Psoas muscle (tissue), 8 donors: ENCODE results near the gene SLC25A28. TPM values are rescaled to one million over a fixed set of nuclear protein-coding genes. Genes with fewer than 3 reads are reported as not detected.

ENCODE experiments used
- ATAC-seq, 4 donors: fragments of 200-7000 bp; cut with Tn5 transposase; one replicate each; pipeline ENCODE4 v1.9.1; 2020; ENCODE audit warnings: moderate library complexity in 3 of 4, mild to moderate bottlenecking in 2 of 4
- DNase-seq, 2 donors: peaks; one replicate each; pipeline ENCODE4 v3.0.0-alpha.2; 2020
- H3K27ac ChIP-seq: fragments of 200-600 bp; one replicate; pipeline ENCODE4 v1.8.0; 2022
- H3K27me3 ChIP-seq, 3 donors: fragments of 200-600 bp in 1 of 3; one replicate each; pipeline versions ENCODE4 v1.6.1 to v1.8.0; 2013 to 2022; ENCODE audit warnings: low read length in 2 of 3, mild to moderate bottlenecking in 2 of 3, moderate library complexity in 1 of 3; ENCODE audit not compliant: insufficient read depth in 3 of 3
- H3K36me3 ChIP-seq, 2 donors: fragments of 200-600 bp in 1 of 2; one replicate each; pipeline versions ENCODE4 v1.6.1 to v1.8.0; 2013 to 2022; ENCODE audit warnings: low read depth in 1 of 2, mild to moderate bottlenecking in 1 of 2, moderate library complexity in 1 of 2; ENCODE audit not compliant: insufficient read depth in 1 of 2
- H3K4me1 ChIP-seq: fragments of 200-600 bp; one replicate; pipeline ENCODE4 v1.8.0; 2022
- H3K4me3 ChIP-seq: fragments of 200-600 bp; one replicate; pipeline ENCODE4 v1.8.0; 2022; ENCODE audit warnings: mild to moderate bottlenecking
- H3K9me3 ChIP-seq: fragments of 200-600 bp; one replicate; pipeline ENCODE4 v1.8.0; 2022
- WGBS, 3 donors: extraction: QIAGEN DNeasy Blood & Tissue Kit; methylation state at CpG; one replicate each; pipeline versions ENCODE4 v1.1.6 to v1.1.7; 2013; 5-methylcytosine and 5-hydroxymethylcytosine counted together
- intact Hi-C, 2 donors: fragments of 100-400 bp; cut with DNase I; formaldehyde crosslinking; loops; one replicate each; pipeline versions ENCODE4 v1.11.0 to v1.14.2; 2022
- polyA plus RNA-seq, 3 donors: library from polyadenylated mRNA; stranded (reverse); fragments of 200-250 nt; gene quantifications; one replicate each; pipeline ENCODE4 v1.2.3, GENCODE V29; 2013
- total RNA-seq, 4 donors: library from RNA; stranded (reverse); fragmentation: NEBNext Ultra II Directional in 2 of 4; extraction: Animal tissue kit (Norgen Biotek cat#: 25700) in 2 of 4; gene quantifications; one replicate each; pipeline versions ENCODE4 v1.2.1 to v1.2.4, GENCODE V29; 2021 to 2023
- TF ChIP-seq, protein P1 (sequence below): fragments of 200-600 bp; IDR thresholded peaks from one replicate; pipeline ENCODE4 v1.8.0; 2022; ENCODE audit warnings: antibody characterized with exemption
- donor health status: healthy with polysubstance abuse.
- donor health status: DM: no; HTN: no; CAD: no; lungs with moderate emphysema.
- donor health status: Bipolar disorder and iron deficiency.
- donor health status: healthy.
- donor health status: DM: yes; HTN: yes; CAD: no.
- donor health status: DM: no; HTN: no; CAD: no.
- donor health status: DM: no; HTN: no; CAD: no.
- donor health status: DM: yes; HTN: yes; CAD: no.

The SLC25A28 gene
- total and polyA plus RNA-seq, 7 donors: 30.6 to 69.8 (median 61.6) TPM

DNA sequence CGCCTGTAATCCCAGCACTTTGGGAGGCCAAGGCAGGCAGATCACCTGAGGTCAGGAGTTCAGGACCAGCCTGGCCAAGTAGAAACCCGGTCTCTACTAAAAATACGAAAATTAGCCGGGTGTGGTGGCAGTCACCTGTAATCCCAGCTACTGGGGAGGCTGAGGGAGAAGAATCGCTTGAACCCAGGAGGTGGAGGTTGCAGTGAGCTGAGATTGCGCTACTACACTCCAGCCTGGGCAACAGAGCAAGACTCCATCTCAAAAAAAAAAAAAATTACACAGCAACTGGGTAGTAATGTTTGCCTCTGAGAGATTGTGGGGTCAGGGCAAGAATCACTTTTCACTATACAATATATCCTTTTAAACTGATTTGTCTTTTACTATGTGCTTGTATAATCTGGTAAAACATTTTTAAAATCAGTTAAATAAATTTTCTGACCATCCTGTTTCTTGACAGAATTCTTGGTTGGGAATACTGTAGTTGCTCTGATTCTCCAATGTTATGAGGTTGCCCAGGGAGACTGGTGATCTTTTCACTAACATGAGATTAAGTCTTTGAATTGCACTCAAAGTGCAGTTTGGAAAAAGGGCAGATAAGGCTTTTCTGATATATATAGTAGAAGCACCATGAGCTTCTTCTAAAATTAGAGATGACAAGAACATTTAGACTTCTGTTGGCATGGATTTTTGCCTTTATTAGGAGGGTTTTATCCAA lies 40.6 kb upstream of the SLC25A28 start:
- Histone ChIP-seq H3K27ac (no peak overlapping the region), H3K9me3 (no peaks in the 10 kb centered on the region)
- 94 to 97% (median 95%) methylated on average over 6 of the region's 6 CpGs for WGBS, 3 donors

DNA sequence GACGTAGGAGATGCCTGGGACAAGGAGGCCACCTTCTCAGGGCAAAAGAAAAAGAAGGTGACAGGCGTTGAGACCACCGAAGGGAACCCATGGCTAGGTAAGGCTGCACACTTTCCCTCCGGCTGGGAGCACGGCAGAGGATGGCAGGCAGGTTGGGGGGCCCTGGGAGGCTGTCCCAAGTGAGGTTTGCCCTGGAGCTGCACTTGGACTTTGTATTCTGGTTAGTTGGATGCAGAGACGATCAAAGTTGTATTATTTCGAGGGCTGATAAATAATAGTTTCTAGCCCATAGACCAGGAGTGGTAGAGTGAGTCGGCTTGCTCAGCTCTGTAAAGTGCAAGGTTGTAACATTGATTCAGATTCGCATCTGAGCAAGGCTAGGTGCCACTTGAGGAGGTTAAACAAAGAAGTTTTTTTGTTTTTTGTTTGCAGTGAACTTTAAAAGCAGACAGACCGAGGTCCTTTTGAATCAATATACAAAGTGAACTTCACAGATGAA lies 39.7 kb upstream of the SLC25A28 start:
- no peaks in the 10 kb centered on the region for H3K9me3 ChIP-seq
- intact Hi-C loops: loop anchor here (5.0 kb wide), 1 partner anchor 38 kb away; the partner anchor contains the start of gene SLC25A28 (in 2 of the 2)
- no peaks in the 10 kb centered on the region for H3K27me3 ChIP-seq
- peaks cover 4% of the 10 kb centered on the region for H3K4me1 ChIP-seq
- ATAC-seq: no peak
- 17 to 24% (median 19%) methylated on average over 10 of the region's 10 CpGs for WGBS, 3 donors
- peak overlapping the region; percentile 95 for H3K4me3 ChIP-seq
- TF ChIP-seq, protein P1, sequence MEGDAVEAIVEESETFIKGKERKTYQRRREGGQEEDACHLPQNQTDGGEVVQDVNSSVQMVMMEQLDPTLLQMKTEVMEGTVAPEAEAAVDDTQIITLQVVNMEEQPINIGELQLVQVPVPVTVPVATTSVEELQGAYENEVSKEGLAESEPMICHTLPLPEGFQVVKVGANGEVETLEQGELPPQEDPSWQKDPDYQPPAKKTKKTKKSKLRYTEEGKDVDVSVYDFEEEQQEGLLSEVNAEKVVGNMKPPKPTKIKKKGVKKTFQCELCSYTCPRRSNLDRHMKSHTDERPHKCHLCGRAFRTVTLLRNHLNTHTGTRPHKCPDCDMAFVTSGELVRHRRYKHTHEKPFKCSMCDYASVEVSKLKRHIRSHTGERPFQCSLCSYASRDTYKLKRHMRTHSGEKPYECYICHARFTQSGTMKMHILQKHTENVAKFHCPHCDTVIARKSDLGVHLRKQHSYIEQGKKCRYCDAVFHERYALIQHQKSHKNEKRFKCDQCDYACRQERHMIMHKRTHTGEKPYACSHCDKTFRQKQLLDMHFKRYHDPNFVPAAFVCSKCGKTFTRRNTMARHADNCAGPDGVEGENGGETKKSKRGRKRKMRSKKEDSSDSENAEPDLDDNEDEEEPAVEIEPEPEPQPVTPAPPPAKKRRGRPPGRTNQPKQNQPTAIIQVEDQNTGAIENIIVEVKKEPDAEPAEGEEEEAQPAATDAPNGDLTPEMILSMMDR: no peak
- H3K27ac ChIP-seq: no peak overlapping the region
- DNase-seq: no peak
- peaks cover 3 to 7% of the 10 kb centered on the region in 2 donors for H3K36me3 ChIP-seq

More for the DNA sequence above, 40.6 kb upstream of the SLC25A28 start:
- TF ChIP-seq, protein P1: no peak
- ATAC-seq (no peak), DNase-seq (no peak)
- Histone ChIP-seq H3K36me3 (peaks cover 3 to 7% of the 10 kb centered on the region in 2 donors), H3K4me3 (no peak overlapping the region), H3K4me1 (peaks cover 4% of the 10 kb centered on the region), H3K27me3 (no peaks in the 10 kb centered on the region)
- intact Hi-C loops: no loop called here

DNA sequence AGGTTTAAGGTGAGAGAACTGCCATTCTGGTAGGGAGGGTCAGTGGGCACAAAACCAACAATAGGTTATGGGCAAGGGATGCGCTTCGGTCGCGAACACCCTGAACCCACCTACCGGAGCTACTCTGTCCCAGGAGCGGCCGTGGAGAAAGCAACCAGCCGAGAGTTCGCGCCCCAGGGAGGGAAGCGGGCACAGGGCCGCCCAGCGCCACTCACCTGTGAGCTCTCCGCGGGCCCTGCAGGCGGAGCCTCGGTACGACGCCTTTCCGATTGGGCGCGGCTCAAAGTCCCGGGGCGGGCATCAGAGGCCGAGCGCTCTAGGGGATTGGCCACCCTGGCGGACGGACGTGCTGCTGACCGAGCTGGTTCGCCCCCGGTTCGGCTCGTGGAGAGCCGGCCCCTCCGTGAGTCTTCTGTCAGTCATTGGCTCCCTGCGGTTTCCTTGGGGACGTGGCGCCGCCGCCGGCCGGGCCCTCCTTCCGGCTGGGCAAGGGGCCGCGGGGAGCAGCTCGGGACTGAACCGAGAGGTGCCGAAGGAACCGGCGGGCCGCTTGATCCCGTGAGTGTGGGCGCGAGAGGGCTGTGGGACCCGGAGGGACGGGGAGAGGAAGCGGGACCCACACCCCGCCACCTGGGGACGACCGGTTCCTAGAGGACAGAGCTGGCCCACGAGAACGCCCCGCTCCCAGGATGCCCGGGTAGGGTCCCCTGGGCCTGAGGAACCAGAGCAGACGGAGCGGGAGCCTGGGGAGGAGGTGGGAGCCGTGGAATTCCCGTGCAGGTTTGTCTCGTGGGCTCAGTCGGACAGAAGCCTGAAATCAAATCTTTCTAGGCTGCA lies 39.0 kb upstream of the SLC25A28 start, which contains the start of gene ENTPD7:
Gene ENTPD7, plus strand, starts transcription at position 479 of the 837 bp plus-strand sequence. CDS start 448 bp downstream, outside the sequence.
- DNase-seq (peak; percentile 95 to 97), ATAC-seq (peak; percentile 100)
- intact Hi-C loops: loop anchor here (5.0 kb wide), 1 partner anchor 37 kb away; the partner anchor contains the start of gene SLC25A28 (in 2 of the 2)
- peaks cover 4% of the 10 kb centered on the region for H3K4me1 ChIP-seq
- H3K27ac ChIP-seq: peak within 1 kb of the TSS; percentile 47
- TF ChIP-seq, protein P1: peak; percentile 41
- H3K36me3 ChIP-seq: peaks cover 3 to 7% of the 10 kb centered on the region in 2 donors
- no peaks in the 10 kb centered on the region for H3K27me3 ChIP-seq
- H3K4me3 ChIP-seq: peak within 1 kb of the TSS; percentile 95
- no peaks in the 10 kb centered on the region for H3K9me3 ChIP-seq
- 0% methylated on average over 59 to 71 of the region's 71 CpGs for WGBS, 3 donors

DNA sequence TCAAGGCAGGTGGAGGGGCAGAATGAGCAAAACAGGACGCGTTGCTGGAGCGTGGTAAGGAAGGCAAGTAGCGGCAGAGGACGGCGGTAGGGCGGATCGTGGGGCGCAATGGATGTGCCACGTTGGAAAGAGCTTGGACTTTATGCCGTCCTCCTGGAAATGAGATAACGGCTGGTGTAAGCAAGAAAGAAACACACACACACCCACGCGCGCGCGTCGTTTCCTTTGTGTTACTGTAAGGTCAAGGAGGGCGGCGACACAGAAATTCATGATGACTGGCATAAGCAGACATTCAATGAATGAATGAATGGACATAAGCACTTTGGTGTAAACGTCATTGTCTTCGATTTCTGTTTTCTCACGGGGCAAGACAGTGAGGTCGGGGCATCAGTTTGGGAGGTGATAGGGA lies 38.4 kb upstream of the SLC25A28 start:
- no peaks in the 10 kb centered on the region for H3K27me3 ChIP-seq
- H3K27ac ChIP-seq: no peak overlapping the region
- no peaks in the 10 kb centered on the region for H3K9me3 ChIP-seq
- peak overlapping the region; percentile 95 for H3K4me3 ChIP-seq
- WGBS, 3 donors: 3 to 9% (median 6%) methylated on average over 22 to 24 of the region's 24 CpGs
- H3K4me1 ChIP-seq: peaks cover 4% of the 10 kb centered on the region
- ATAC-seq: no peak
- DNase-seq: peak; percentile 41 to 61
- peaks cover 3 to 7% of the 10 kb centered on the region in 2 donors for H3K36me3 ChIP-seq
- intact Hi-C loops: loop anchor here (5.0 kb wide), 1 partner anchor 36 kb away; the partner anchor contains the start of gene SLC25A28 (in 2 of the 2)
- TF ChIP-seq, protein P1: no peak
